ENCODE measurements around the gene CCDC149. TPM values are rescaled to one million over a fixed set of nuclear protein-coding genes. Genes with fewer than 3 reads are reported as not detected.

The CCDC149 gene
- total RNA-seq (2021; fragmentation: NEBNext Ultra II Directional; extraction: Animal tissue kit (Norgen Biotek cat#: 25700)) = 5.6 and 5.8 TPM in 2 replicates
- polyA plus RNA-seq (2011; rRNA removed) = 1.8 and 2.2 TPM in 2 replicates
- 4.3 TPM for polyA plus RNA-seq (2011; cell fraction: cytosol; rRNA removed)
- polyA plus RNA-seq (2011; cell fraction: nucleus; rRNA removed) = 6.1 TPM
- 4.0 to 5.0 TPM (median 4.6 TPM) in 4 replicates for polyA plus RNA-seq (2012, experiment 1 of 2)
- polyA plus RNA-seq (2012, experiment 2 of 2) = 0.66 TPM
- polyA plus RNA-seq (2013, experiment 1 of 2) = 2.4 TPM
- polyA plus RNA-seq (2013, experiment 2 of 2) = 2.4 TPM
- polyA minus RNA-seq (2011; rRNA and poly(A)+ RNA removed) = 3.5 and 5.3 TPM in 2 replicates
- polyA minus RNA-seq (2011; cell fraction: cytosol; rRNA and poly(A)+ RNA removed) = 4.6 TPM
- 8.3 TPM for polyA minus RNA-seq (2011; cell fraction: nucleus; rRNA and poly(A)+ RNA removed)
- long read RNA-seq, experiment 1, partial matches to known transcripts = 1 of 2 reads
- long read RNA-seq, experiment 1, other reads (novel, unspliced or antisense) = 1 of 2 reads
- long read RNA-seq, experiment 2, partial matches to known transcripts = 1 of 3 reads
- long read RNA-seq, experiment 2, other reads (novel, unspliced or antisense) = 2 of 3 reads

- peak within 1 kb of the TSS; percentile 20; the same call in 1 of the 2 replicates for H2BK12ac ChIP-seq (ENCODE audit: low read depth, low read length)
- no peak within 1 kb of the TSS for H3K18ac ChIP-seq (ENCODE audit: extremely low read depth, low read length)
- H4K8ac ChIP-seq (ENCODE audit: extremely low read depth, insufficient read depth, low read length) = peak within 1 kb of the TSS; percentile 88
- POLR2A ChIA-PET (ENCODE audit: partially characterized antibody) = interaction anchor here (1.0 to 1.7 kb wide), 4 partner anchors 28 to 437 kb away, joined by 3 to 5 read pairs (median 3); no protein-coding TSS in a partner anchor
- no peaks in the 10 kb centered on the region for H3K79me1 ChIP-seq (ENCODE audit: low read depth, low read length)
- H4K91ac ChIP-seq (replicated peaks; ENCODE audit: insufficient read length, low read length) = peak within 1 kb of the TSS; percentile 52
- peaks cover 0 to 17% (median 6%) of the 10 kb centered on the region in 4 experiments; a peak in 5 of 7 replicates for H3K27me3 ChIP-seq (replicated peaks in 1 of 4; ENCODE audit: control insufficient read depth in 3 of 4, extremely low read depth in 1 of 4, insufficient read depth in 3 of 4, low read length in 3 of 4)
- H3K14ac ChIP-seq (ENCODE audit: insufficient read length) = no peak within 1 kb of the TSS
- CTCF ChIA-PET (ENCODE audit: partially characterized antibody) = interaction anchor here (1.0 kb wide), 1 partner anchor 120 kb away, joined by 3 read pairs; no protein-coding TSS in a partner anchor
- H2BK120ac ChIP-seq (replicated peaks; ENCODE audit: low read depth, low read length) = peak within 1 kb of the TSS; percentile 18
- no peak within 1 kb of the TSS for H3K56ac ChIP-seq (replicated peaks; ENCODE audit: insufficient read length, low read depth, low read length)
- H3K79me2 ChIP-seq (ENCODE audit: control insufficient read depth in 1 of 2, insufficient read depth in 2 of 2, low read length in 2 of 2) = no peaks in the 10 kb centered on the region
- DNase-seq (ENCODE audit: low read depth in 1 of 2, low spot score in 2 of 2) (peak; percentile 53 to 79), FAIRE-seq (no peak)
- no peak within 1 kb of the TSS for H2BK5ac ChIP-seq (ENCODE audit: low read depth, low read length)
- peak within 1 kb of the TSS; percentile 41 for H4K5ac ChIP-seq (ENCODE audit: insufficient read length, low read depth, low read length)
- no peak within 1 kb of the TSS for H3K4ac ChIP-seq (replicated peaks; ENCODE audit: insufficient read length, low read depth, low read length)
- WGBS, 2 experiments (ENCODE audit: extremely low coverage in 1 of 2, insufficient coverage in 1 of 2, insufficient read length in 1 of 2, insufficient replicate concordance in 2 of 2, low coverage in 1 of 2, low lambda C conversion rate in 2 of 2, missing lambda C conversion rate in 1 of 2) = 6% methylated on average over 29 of the region's 92 CpGs; no CpG with 5 or more reads in 1 of the 2 experiments
- H3K4me3 ChIP-seq (ENCODE audit: extremely low read depth in 1 of 4, insufficient read depth in 2 of 4, low read depth in 3 of 4, low read length in 4 of 4) = peak within 1 kb of the TSS; percentile 37 to 63 (median 42)
- H3K4me2 ChIP-seq (ENCODE audit: insufficient read depth in 1 of 2, low read depth in 2 of 2, low read length in 2 of 2) = peak within 1 kb of the TSS; percentile 72 to 80
- H3K27ac ChIP-seq (ENCODE audit: low read depth, low read length) = peak within 1 kb of the TSS; percentile 70
- no peak within 1 kb of the TSS; the same call in 1 of the 2 replicates for H2BK15ac ChIP-seq (ENCODE audit: low read length)
- H3K9me3 ChIP-seq (ENCODE audit: insufficient read depth in 2 of 2, low read depth in 1 of 2, low read length in 1 of 2) = peaks cover 13 to 18% of the 10 kb centered on the region in 2 experiments; a peak in 3 of 4 replicates
- H4K20me1 ChIP-seq (replicated peaks in 1 of 2; ENCODE audit: control insufficient read depth in 1 of 2, insufficient read depth in 2 of 2, low read length in 2 of 2) = no peaks in the 10 kb centered on the region
- no peak within 1 kb of the TSS for H3K23ac ChIP-seq (ENCODE audit: insufficient read length)
- peaks cover 2% of the 10 kb centered on the region; the same call in 1 of the 2 replicates for H3K23me2 ChIP-seq (ENCODE audit: low read depth, low read length)
- peaks cover 3 to 23% (median 13%) of the 10 kb centered on the region in 4 experiments; a peak in 5 of 8 replicates for H3K36me3 ChIP-seq (ENCODE audit: control insufficient read depth in 2 of 4, insufficient read depth in 4 of 4, low read length in 3 of 4)
- no peak within 1 kb of the TSS for H2AK5ac ChIP-seq (ENCODE audit: low read depth, low read length)
- peak within 1 kb of the TSS; percentile 98 for H2AFZ ChIP-seq (ENCODE audit: low read length)
- peaks cover 7 to 14% (median 11%) of the 10 kb centered on the region in 4 experiments for H3K4me1 ChIP-seq (replicated peaks in 1 of 4; ENCODE audit: control insufficient read depth in 3 of 4, insufficient read depth in 4 of 4, low read length in 3 of 4)
- H3K9ac ChIP-seq (replicated peaks in 1 of 4; ENCODE audit: extremely low read depth in 1 of 4, low read depth in 3 of 4, low read length in 3 of 4) = peak within 1 kb of the TSS; percentile 54 to 92 (median 61); a peak in 6 of 7 replicates
- no peak within 1 kb of the TSS for H2BK20ac ChIP-seq (ENCODE audit: low read length)
- no peak for TF ChIP-seq JUN (IDR thresholded peaks at IDR 0.05; ENCODE audit: low read depth, low read length)
- TF ChIP-seq PHF8 (conservative IDR thresholded peaks at IDR 0.05; ENCODE audit: low read depth, low read length) = peak; percentile 64
- TF ChIP-seq USF2 (IDR thresholded peaks at IDR 0.05; ENCODE audit: low read length) = no peak
- TF ChIP-seq MAX (IDR thresholded peaks at IDR 0.05) = peak; percentile 97
- peak; percentile 82 for TF ChIP-seq KDM4A (IDR thresholded peaks at IDR 0.05; ENCODE audit: low read depth, low read length, severe bottlenecking)
These were observed at the start of gene CCDC149 for GRCh38 chr4:24912252-24913118. Gene CCDC149, minus strand, starts transcription at chr4:24913042. Its CDS starts 178 bp downstream, at chr4:24912864.
